GM18499 (cell line): ENCODE data around the gene GPR68.
"Not testable (repeated sequence)": the region's sequence is repeated elsewhere in the genome, so short reads cannot be mapped to it uniquely, and the experiment has no call there.

Experiments used
- ATAC-seq: cut with Tn5 transposase; IDR thresholded peaks from one replicate; pipeline ENCODE4 v1.9.1; 2021; ENCODE audit warnings: moderate number of reproducible peaks; ENCODE audit not compliant: insufficient read depth, unreplicated experiment

Gene GPR68

DNA sequence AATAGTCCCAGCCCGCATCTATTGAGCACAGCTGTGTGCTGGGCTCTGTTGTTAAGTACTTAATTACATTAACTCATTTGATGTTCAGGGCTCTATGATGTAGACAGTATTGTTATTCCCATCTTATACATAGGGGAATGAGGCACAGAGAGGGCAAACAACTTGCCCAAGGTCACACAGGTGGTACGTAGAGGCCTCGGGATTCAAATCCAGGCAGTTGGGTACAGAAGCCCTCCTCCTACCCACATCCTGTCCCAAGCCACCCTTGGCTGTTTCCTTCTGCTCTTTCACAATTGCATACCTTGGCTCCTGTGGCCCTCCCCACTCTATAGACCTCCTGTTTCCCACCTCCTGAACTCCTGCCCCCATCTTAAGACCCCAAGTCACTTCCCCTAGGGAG is 10.0 kb upstream of the GPR68 start:
- no peak for ATAC-seq

DNA sequence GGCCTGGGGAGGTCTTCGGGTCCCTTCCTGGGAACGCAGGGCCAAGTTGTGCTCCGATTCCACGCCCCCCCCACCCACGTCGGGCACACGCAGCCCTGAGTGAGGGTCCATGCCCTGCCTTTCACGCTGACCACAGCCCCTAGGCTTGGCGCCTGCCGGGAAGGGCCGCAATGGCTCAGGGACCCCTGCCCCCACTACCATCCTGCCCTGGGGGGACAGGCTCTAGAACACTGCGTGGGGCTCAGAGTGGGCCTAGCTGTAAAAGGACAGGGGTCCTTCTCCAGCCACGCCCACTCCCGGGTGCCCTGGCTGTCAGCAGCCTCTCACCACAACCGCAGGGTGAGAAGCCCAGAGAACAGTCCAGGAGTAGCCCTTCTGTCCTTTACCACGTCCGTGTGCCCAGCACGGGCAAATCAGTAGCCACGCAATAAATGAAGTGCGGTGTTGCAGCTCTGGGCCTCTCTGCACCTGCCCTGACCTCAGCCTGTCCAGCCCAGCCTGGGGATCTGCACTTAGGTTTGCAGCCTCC is 9.4 kb upstream of the GPR68 start:
- no peak for ATAC-seq

GRCh38 chr14:91252871-91253794 is 8.6 kb upstream of the GPR68 start:
- ATAC-seq = no peak

- ATAC-seq = no peak
These were observed 6.4 kb upstream of the GPR68 start for GRCh38 chr14:91250912-91251311.

GRCh38 chr14:91249841-91250616 is 5.5 kb upstream of the GPR68 start:
- peak; percentile 76 for ATAC-seq

- no peak for ATAC-seq
These were observed 1.7 kb upstream of the GPR68 start for GRCh38 chr14:91246051-91246852.

DNA sequence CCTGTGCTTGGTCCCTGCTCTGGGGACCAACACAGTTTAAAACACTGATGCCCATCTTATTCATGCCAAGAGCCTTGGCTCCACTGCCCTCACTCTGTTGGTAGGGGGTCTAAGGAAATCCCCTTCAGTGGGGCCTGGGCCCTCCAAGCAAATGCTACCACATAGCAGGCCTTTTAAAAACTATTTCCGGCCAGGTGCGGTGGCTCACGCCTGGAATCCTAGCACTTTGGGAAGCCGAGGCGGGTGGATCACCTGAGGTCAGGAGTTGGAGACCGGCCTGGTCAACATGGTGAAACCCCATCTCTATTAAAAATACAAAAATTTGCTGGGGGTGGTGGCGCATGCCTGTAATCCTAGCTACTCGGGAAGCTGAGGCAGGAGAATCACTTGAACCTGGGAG is 1.1 kb upstream of the GPR68 start:
- ATAC-seq = not testable (repeated sequence)

- no peak for ATAC-seq
These were observed 525 bp upstream of the GPR68 start for GRCh38 chr14:91245029-91245428.

- no peak for ATAC-seq
These were observed 1.4 kb downstream of the GPR68 start for GRCh38 chr14:91243074-91243471.

DNA sequence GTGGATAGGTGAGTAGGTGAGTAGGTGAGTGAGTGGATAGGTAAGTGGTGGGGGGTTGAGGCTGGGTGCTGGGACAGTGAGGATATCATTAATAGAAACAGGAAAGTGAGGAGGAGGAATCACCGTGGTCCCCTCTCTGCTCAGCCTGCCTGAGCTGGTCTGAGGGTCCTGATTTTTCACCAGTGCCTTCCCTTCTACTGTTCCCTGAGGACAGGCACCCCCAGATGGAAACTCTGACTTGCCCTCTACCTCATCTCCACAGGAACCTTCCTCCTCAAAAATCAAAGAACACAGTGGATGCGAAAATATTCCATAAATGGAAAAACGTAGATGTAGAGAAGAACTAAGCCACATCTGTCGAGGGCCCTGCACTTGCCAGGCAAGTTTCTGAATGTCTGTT is 1.9 kb downstream of the GPR68 start:
- no peak for ATAC-seq

GRCh38 chr14:91241863-91242262 is 2.6 kb downstream of the GPR68 start:
- ATAC-seq = peak; percentile 35

DNA sequence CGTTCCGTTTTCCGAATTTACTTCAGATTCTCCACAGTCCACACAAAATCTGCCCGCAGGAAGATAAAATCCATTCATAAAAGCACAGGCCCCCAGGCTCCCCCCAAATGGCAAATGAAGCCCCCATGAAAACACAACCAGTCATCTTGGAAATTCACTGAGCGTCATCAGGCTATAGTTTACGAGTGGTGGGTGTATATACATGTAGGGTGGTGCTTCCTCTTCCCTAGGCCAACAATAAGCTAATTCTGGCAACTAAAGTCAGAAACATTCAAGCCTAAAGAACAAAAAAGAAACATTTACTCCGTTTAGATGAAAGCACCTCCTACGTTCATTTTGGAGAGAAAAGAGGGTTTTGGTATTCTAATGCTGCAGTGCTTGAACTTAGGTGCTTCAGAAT is 5.8 kb downstream of the GPR68 start:
- ATAC-seq = no peak

DNA sequence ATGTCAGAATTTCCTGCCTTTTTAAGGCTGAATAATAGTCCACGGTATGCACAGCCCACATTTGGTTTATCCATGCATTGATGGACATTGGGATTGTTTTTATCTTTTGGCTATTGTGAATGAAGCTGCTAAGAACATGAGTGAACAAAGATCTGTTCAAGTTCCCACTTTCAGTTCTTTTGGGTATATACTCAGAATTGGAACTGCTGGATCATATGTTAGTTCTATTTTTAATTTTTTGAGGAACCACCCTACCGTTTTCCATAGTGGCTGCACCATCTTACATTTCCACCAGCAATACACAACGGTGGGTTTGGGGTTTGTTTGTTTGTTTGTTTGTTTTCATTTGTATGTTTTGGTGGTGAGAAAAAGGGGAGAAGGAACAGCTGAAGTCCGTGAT is 6.4 kb downstream of the GPR68 start:
- no peak for ATAC-seq

GRCh38 chr14:91237219-91237618 is 7.3 kb downstream of the GPR68 start:
- no peak for ATAC-seq

DNA sequence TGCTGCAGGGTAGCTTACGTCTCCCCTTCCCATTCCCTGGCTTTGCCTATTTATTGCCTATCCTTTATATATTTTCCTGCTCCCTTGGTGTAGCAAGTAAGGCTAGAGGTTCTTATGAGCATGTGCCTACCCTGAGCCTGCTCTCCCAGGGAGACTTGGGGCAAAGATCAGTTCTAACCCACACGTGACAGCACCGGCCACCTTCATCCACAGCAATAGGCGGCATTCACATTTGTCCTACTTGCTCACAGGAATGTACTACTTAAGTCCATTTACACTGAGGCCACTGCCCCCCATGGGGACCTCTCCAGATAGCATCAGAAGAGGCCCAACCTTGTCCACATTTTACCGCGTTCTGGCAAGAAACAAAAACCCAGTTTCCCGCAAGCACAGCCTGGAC is 8.7 kb downstream of the GPR68 start:
- no peak for ATAC-seq

GRCh38 chr14:91234791-91235114 is 9.8 kb downstream of the GPR68 start:
- no peak for ATAC-seq

DNA sequence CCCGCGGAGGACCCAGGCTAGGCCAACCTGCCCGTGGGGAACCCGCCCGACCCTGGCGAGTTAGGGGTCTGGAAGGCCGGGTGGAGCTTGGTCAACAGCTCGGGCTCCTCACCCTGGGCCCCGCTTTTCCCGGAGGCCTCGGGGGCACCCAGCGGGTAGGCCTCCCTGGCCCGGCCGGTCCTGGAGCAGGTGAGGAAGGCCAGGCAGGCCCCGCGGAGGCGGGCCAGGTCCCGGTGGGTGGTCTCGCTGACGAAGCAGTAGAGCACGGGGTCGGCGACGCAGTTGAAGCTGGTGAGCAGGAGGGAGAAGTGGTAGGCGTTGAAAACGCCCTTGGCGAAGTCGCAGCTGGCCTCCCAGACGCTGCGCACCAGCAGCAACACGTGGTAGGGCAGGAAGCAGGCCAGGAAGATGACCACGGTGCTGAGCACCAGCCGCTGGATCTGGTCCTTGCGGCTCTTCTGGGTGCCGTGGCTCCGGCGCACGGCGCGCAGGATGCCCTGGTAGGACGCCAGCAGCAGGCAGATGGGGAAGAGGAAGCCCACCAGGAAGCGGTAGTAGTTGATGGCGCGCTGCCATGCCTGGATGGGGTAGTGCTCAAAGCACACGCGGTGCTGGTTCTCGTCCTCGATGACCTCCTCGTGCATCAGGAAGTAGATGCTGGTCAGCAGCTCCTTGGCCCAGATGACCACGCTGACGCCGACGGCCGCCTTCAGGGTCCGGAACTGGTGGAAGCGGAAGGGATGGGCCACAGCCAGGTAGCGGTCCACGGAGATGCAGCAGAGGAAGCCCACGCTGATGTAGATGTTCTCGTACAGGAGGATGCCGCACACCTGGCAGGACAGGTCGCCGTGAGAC is 10.3 kb downstream of the GPR68 start:
- ATAC-seq = no peak

- ATAC-seq = no peak
These were observed 11.9 kb downstream of the GPR68 start for GRCh38 chr14:91232603-91233002.

DNA sequence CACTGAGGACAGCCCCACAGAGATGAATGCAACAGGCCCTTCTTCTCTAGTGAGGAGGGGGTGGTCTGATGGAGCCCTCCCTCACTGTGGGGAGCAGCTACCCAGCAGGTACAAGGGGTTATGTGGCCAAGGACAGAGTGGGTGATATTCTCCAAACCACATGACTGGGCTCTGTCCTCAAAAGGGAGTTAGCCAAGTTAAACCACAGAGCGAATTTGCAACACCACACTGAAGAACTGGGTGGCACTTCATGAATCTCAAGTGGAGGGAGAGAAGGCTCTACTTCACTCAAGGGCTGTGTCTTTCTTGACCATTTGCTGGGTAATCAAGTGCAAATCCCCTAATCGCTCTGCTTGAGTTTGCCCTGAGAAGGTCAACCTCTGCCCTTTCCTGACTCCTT is 12.5 kb downstream of the GPR68 start:
- ATAC-seq = no peak

DNA sequence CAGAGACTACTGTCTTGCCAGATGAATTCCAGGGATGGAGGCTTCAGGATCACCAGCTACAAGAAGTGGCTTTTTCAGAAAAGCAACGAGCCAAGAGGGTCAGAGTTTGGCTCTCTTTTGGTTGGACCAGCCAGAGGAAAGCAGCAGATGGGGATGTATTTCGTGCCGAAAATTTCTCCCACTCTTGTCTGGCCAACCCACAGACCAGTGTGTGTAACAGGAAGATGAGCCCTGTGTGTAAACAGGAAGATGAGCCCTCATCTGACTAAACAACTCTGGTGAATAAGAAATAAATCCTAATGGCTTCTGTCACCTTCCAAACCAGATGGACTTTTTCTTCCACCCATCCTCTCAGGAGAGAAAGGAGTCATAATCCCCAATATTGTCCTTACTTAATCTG is 13.1 kb downstream of the GPR68 start:
- ATAC-seq = no peak
